Stomach smooth muscle (tissue), 2 donors: ENCODE results near the gene KLHL2.
A peak's percentile ranks its signal among the peaks of the same experiment; 100 is the strongest.
"Not testable (repeated sequence)": the region's sequence is repeated elsewhere in the genome, so short reads cannot be mapped to it uniquely, and the experiment has no call there.

Experiments used
- H3K27ac ChIP-seq: one replicate; pipeline ENCODE4 v1.7.0; 2013; ENCODE audit warnings: mild to moderate bottlenecking, low read length, inconsistent platforms
- H3K27me3 ChIP-seq, 2 donors: one replicate each; pipeline ENCODE4 v1.7.0; 2013; ENCODE audit warnings: low read length in 2 of 2; ENCODE audit not compliant: insufficient read depth in 2 of 2, control insufficient read depth in 1 of 2
- H3K36me3 ChIP-seq, 2 donors: one replicate each; pipeline ENCODE4 v1.7.0; 2013; ENCODE audit warnings: low read length in 2 of 2; ENCODE audit not compliant: control insufficient read depth in 2 of 2, insufficient read depth in 2 of 2
- H3K4me1 ChIP-seq: one replicate; pipeline ENCODE4 v1.7.0; 2013; ENCODE audit warnings: low read length; ENCODE audit not compliant: control insufficient read depth, insufficient read depth
- H3K4me3 ChIP-seq, 2 donors: one replicate each; pipeline ENCODE4 v1.7.0; 2013; ENCODE audit warnings: low read length in 2 of 2
- H3K9ac ChIP-seq, 2 donors: one replicate each; pipeline ENCODE4 v1.7.0; 2013; ENCODE audit warnings: low read length in 2 of 2, mild to moderate bottlenecking in 1 of 2
- H3K9me3 ChIP-seq, 2 donors: one replicate each; pipeline ENCODE4 v1.7.0; 2013; ENCODE audit warnings: low read length in 2 of 2; ENCODE audit not compliant: control insufficient read depth in 2 of 2
- donor health status: healthy.
- donor health status: Pancreatic carcinoma.

Gene KLHL2

GRCh38 chr4:165207431-165208220, at the start of gene KLHL2:
KLHL2 (plus strand) TSS chr4:165207561; CDS start chr4:165207877, 316 bp downstream.
- H3K27ac ChIP-seq: peak within 1 kb of the TSS; percentile 55
- H3K4me1 ChIP-seq: peaks cover 9% of the 10 kb centered on the region

GRCh38 chr4:165158762-165159161, 48.6 kb upstream of the KLHL2 start:
- Histone ChIP-seq H3K9me3 (no peaks in the 10 kb centered on the region), H3K4me3 (no peak overlapping the region), H3K9ac (no peak overlapping the region), H3K27me3 (no peaks in the 10 kb centered on the region), H3K27ac (no peak overlapping the region), H3K36me3 (no peaks in the 10 kb centered on the region), H3K4me1 (no peaks in the 10 kb centered on the region)

More at GRCh38 chr4:165207431-165208220, at the start of gene KLHL2:
- peak within 1 kb of the TSS; percentile 80 to 81 for H3K9ac ChIP-seq
- H3K27me3 ChIP-seq: no peaks in the 10 kb centered on the region
- no peaks in the 10 kb centered on the region for H3K36me3 ChIP-seq
- H3K9me3 ChIP-seq: no peaks in the 10 kb centered on the region
- peak within 1 kb of the TSS; percentile 92 to 93 for H3K4me3 ChIP-seq

- H3K4me3 ChIP-seq: no peak overlapping the region
- H3K4me1 ChIP-seq: no peaks in the 10 kb centered on the region
- H3K36me3 ChIP-seq: no peaks in the 10 kb centered on the region
- no peaks in the 10 kb centered on the region for H3K9me3 ChIP-seq
- no peak overlapping the region for H3K9ac ChIP-seq
- no peak overlapping the region for H3K27ac ChIP-seq
- H3K27me3 ChIP-seq: no peaks in the 10 kb centered on the region
Observed at GRCh38 chr4:165164257-165164656, 43.1 kb upstream of the KLHL2 start.

- not testable (repeated sequence) for H3K36me3 ChIP-seq, H3K27ac ChIP-seq, H3K4me3 ChIP-seq, H3K9ac ChIP-seq, H3K27me3 ChIP-seq, H3K9me3 ChIP-seq, H3K4me1 ChIP-seq
Observed at GRCh38 chr4:165166872-165167271, 40.5 kb upstream of the KLHL2 start.

- no peaks in the 10 kb centered on the region for H3K9me3 ChIP-seq
Observed at GRCh38 chr4:165167650-165168049, 39.7 kb upstream of the KLHL2 start.

GRCh38 chr4:165170819-165171218, 36.5 kb upstream of the KLHL2 start:
- Histone ChIP-seq H3K4me3 (no peak overlapping the region), H3K4me1 (no peaks in the 10 kb centered on the region), H3K9me3 (no peaks in the 10 kb centered on the region), H3K36me3 (no peaks in the 10 kb centered on the region), H3K27me3 (no peaks in the 10 kb centered on the region), H3K27ac (no peak overlapping the region), H3K9ac (no peak overlapping the region)

More at GRCh38 chr4:165167650-165168049, 39.7 kb upstream of the KLHL2 start:
- no peaks in the 10 kb centered on the region for H3K27me3 ChIP-seq
- H3K4me3 ChIP-seq: no peak overlapping the region
- no peak overlapping the region for H3K27ac ChIP-seq
- no peaks in the 10 kb centered on the region for H3K36me3 ChIP-seq
- no peak overlapping the region for H3K9ac ChIP-seq
- H3K4me1 ChIP-seq: no peaks in the 10 kb centered on the region

GRCh38 chr4:165175470-165175869, 31.9 kb upstream of the KLHL2 start:
- H3K4me1 ChIP-seq, H3K9me3 ChIP-seq, H3K4me3 ChIP-seq, H3K27me3 ChIP-seq, H3K27ac ChIP-seq, H3K9ac ChIP-seq, H3K36me3 ChIP-seq: not testable (repeated sequence)

GRCh38 chr4:165175879-165176278, 31.5 kb upstream of the KLHL2 start:
- H3K4me1 ChIP-seq: no peaks in the 10 kb centered on the region
- H3K9me3 ChIP-seq: no peaks in the 10 kb centered on the region
- H3K27ac ChIP-seq: no peak overlapping the region
- no peaks in the 10 kb centered on the region for H3K36me3 ChIP-seq
- H3K9ac ChIP-seq: no peak overlapping the region
- H3K27me3 ChIP-seq: no peaks in the 10 kb centered on the region
- H3K4me3 ChIP-seq: no peak overlapping the region

GRCh38 chr4:165177725-165178666, 29.4 kb upstream of the KLHL2 start:
- H3K27me3 ChIP-seq: no peaks in the 10 kb centered on the region
- no peak overlapping the region for H3K9ac ChIP-seq
- H3K9me3 ChIP-seq: no peaks in the 10 kb centered on the region
- no peak overlapping the region for H3K27ac ChIP-seq
- no peaks in the 10 kb centered on the region for H3K4me1 ChIP-seq
- no peaks in the 10 kb centered on the region for H3K36me3 ChIP-seq
- H3K4me3 ChIP-seq: no peak overlapping the region

- Histone ChIP-seq H3K4me1 (no peaks in the 10 kb centered on the region), H3K27me3 (no peaks in the 10 kb centered on the region)
Observed at GRCh38 chr4:165184220-165184619, 23.1 kb upstream of the KLHL2 start.

More at GRCh38 chr4:165184220-165184619, 23.1 kb upstream of the KLHL2 start:
- no peaks in the 10 kb centered on the region for H3K36me3 ChIP-seq
- H3K4me3 ChIP-seq: no peak overlapping the region
- no peak overlapping the region for H3K27ac ChIP-seq
- no peaks in the 10 kb centered on the region for H3K9me3 ChIP-seq
- H3K9ac ChIP-seq: no peak overlapping the region
